Measurements from ENCODE around the gene GIMAP6.
"Not testable (repeated sequence)": the region's sequence is repeated elsewhere in the genome, so short reads cannot be mapped to it uniquely, and the experiment has no call there.

The GIMAP6 gene

GRCh38 chr7:150586068-150586784 lies 46.0 kb downstream of the GIMAP6 start:
- Histone ChIP-seq H2AK5ac (ENCODE audit: low read length) (no peak overlapping the region), H3K23ac (ENCODE audit: low read length) (no peak overlapping the region), H2BK12ac (ENCODE audit: low read length) (no peak overlapping the region), H3K79me1 (ENCODE audit: low read length) (no peaks in the 10 kb centered on the region), H3K14ac (ENCODE audit: low read length) (no peak overlapping the region), H3K4me3 (ENCODE audit: low read depth, low read length) (no peak overlapping the region), H4K8ac (ENCODE audit: low read depth, low read length) (no peak overlapping the region), H2BK5ac (ENCODE audit: low read depth, low read length, poor library complexity) (no peak overlapping the region), H2BK120ac (ENCODE audit: insufficient read depth, low read length, poor library complexity) (no peak overlapping the region), H3K36me3 (ENCODE audit: control insufficient read depth in 1 of 2, insufficient read depth in 2 of 2, low read length in 2 of 2) (no peaks in the 10 kb centered on the region), H4K12ac (ENCODE audit: low read depth, low read length) (no peak overlapping the region), H2AFZ (ENCODE audit: insufficient read depth, low read length, poor library complexity) (no peak overlapping the region), H3K4me1 (ENCODE audit: control insufficient read depth in 1 of 2, insufficient read depth in 2 of 2, low read length in 2 of 2) (no peaks in the 10 kb centered on the region), H3K9ac (ENCODE audit: low read length) (no peak overlapping the region), H3K27me3 (ENCODE audit: insufficient read depth, low read length) (no peaks in the 10 kb centered on the region), H3K27ac (ENCODE audit: low read depth, low read length) (no peak overlapping the region), H3K79me2 (ENCODE audit: control insufficient read depth, insufficient read depth, low read length, poor library complexity) (no peaks in the 10 kb centered on the region), H3K18ac (ENCODE audit: low read length) (no peak overlapping the region), H3K4ac (ENCODE audit: low read depth, low read length) (no peak overlapping the region), H4K91ac (ENCODE audit: low read depth, low read length) (no peak overlapping the region), H3K4me2 (ENCODE audit: low read length) (no peak overlapping the region), H3K9me3 (ENCODE audit: insufficient read depth, low read depth, low read length) (no peaks in the 10 kb centered on the region)
- WGBS (ENCODE audit: extremely low coverage, insufficient coverage, insufficient read length) = no CpG with 5 or more reads among the region's 4 CpGs
- DNase-seq = no peak

- H3K4ac ChIP-seq (ENCODE audit: low read depth, low read length) = no peak overlapping the region
- H3K36me3 ChIP-seq (ENCODE audit: control insufficient read depth in 1 of 2, insufficient read depth in 2 of 2, low read length in 2 of 2) = no peaks in the 10 kb centered on the region
- no peak overlapping the region for H4K12ac ChIP-seq (ENCODE audit: low read depth, low read length)
- H2BK120ac ChIP-seq (ENCODE audit: insufficient read depth, low read length, poor library complexity) = no peak overlapping the region
- no peaks in the 10 kb centered on the region for H3K4me1 ChIP-seq (ENCODE audit: control insufficient read depth in 1 of 2, insufficient read depth in 2 of 2, low read length in 2 of 2)
- H3K18ac ChIP-seq (ENCODE audit: low read length) = no peak overlapping the region
- H3K79me1 ChIP-seq (ENCODE audit: low read length) = no peaks in the 10 kb centered on the region
- H4K8ac ChIP-seq (ENCODE audit: low read depth, low read length) = no peak overlapping the region
- no peak overlapping the region for H3K4me3 ChIP-seq (ENCODE audit: low read depth, low read length)
- no peak overlapping the region for H3K14ac ChIP-seq (ENCODE audit: low read length)
- H2AFZ ChIP-seq (ENCODE audit: insufficient read depth, low read length, poor library complexity) = no peak overlapping the region
- no peaks in the 10 kb centered on the region for H3K79me2 ChIP-seq (ENCODE audit: control insufficient read depth, insufficient read depth, low read length, poor library complexity)
- H4K91ac ChIP-seq (ENCODE audit: low read depth, low read length) = no peak overlapping the region
- H3K27me3 ChIP-seq (ENCODE audit: insufficient read depth, low read length) = no peaks in the 10 kb centered on the region
- no peak overlapping the region for H3K27ac ChIP-seq (ENCODE audit: low read depth, low read length)
- no peaks in the 10 kb centered on the region for H3K9me3 ChIP-seq (ENCODE audit: insufficient read depth, low read depth, low read length)
- H3K9ac ChIP-seq (ENCODE audit: low read length) = no peak overlapping the region
- H3K4me2 ChIP-seq (ENCODE audit: low read length) = no peak overlapping the region
- H2BK5ac ChIP-seq (ENCODE audit: low read depth, low read length, poor library complexity) = no peak overlapping the region
- no peak overlapping the region for H3K23ac ChIP-seq (ENCODE audit: low read length)
- no peak overlapping the region for H2AK5ac ChIP-seq (ENCODE audit: low read length)
- WGBS (ENCODE audit: extremely low coverage, insufficient coverage, insufficient read length) = no CpG with 5 or more reads among the region's 7 CpGs
- H2BK12ac ChIP-seq (ENCODE audit: low read length) = no peak overlapping the region
- DNase-seq = no peak
Observed at GRCh38 chr7:150585199-150585598, 47.0 kb downstream of the GIMAP6 start.

- Histone ChIP-seq H3K79me1 (ENCODE audit: low read length) (no peaks in the 10 kb centered on the region), H3K14ac (ENCODE audit: low read length) (no peak overlapping the region), H3K4ac (ENCODE audit: low read depth, low read length) (no peak overlapping the region), H4K8ac (ENCODE audit: low read depth, low read length) (no peak overlapping the region), H3K4me1 (ENCODE audit: control insufficient read depth in 1 of 2, insufficient read depth in 2 of 2, low read length in 2 of 2) (no peaks in the 10 kb centered on the region), H3K18ac (ENCODE audit: low read length) (no peak overlapping the region), H3K9me3 (ENCODE audit: insufficient read depth, low read depth, low read length) (no peaks in the 10 kb centered on the region), H3K23ac (ENCODE audit: low read length) (no peak overlapping the region), H4K12ac (ENCODE audit: low read depth, low read length) (no peak overlapping the region), H2BK5ac (ENCODE audit: low read depth, low read length, poor library complexity) (no peak overlapping the region), H3K9ac (ENCODE audit: low read length) (no peak overlapping the region), H3K4me3 (ENCODE audit: low read depth, low read length) (no peak overlapping the region), H3K4me2 (ENCODE audit: low read length) (no peak overlapping the region), H3K27ac (ENCODE audit: low read depth, low read length) (no peak overlapping the region), H3K27me3 (ENCODE audit: insufficient read depth, low read length) (no peaks in the 10 kb centered on the region), H2BK120ac (ENCODE audit: insufficient read depth, low read length, poor library complexity) (no peak overlapping the region), H3K79me2 (ENCODE audit: control insufficient read depth, insufficient read depth, low read length, poor library complexity) (no peaks in the 10 kb centered on the region), H4K91ac (ENCODE audit: low read depth, low read length) (no peak overlapping the region), H2AK5ac (ENCODE audit: low read length) (no peak overlapping the region), H3K36me3 (ENCODE audit: control insufficient read depth in 1 of 2, insufficient read depth in 2 of 2, low read length in 2 of 2) (no peaks in the 10 kb centered on the region), H2BK12ac (ENCODE audit: low read length) (no peak overlapping the region), H2AFZ (ENCODE audit: insufficient read depth, low read length, poor library complexity) (no peak overlapping the region)
- DNase-seq = no peak
- WGBS (ENCODE audit: extremely low coverage, insufficient coverage, insufficient read length) = no CpG with 5 or more reads among the region's 3 CpGs
Observed at GRCh38 chr7:150580638-150581394, 51.4 kb downstream of the GIMAP6 start.

- H4K91ac ChIP-seq (ENCODE audit: low read depth, low read length); H4K8ac ChIP-seq (ENCODE audit: low read depth, low read length); H3K4me3 ChIP-seq (ENCODE audit: low read depth, low read length); H3K79me1 ChIP-seq (ENCODE audit: low read length); H2AFZ ChIP-seq (ENCODE audit: insufficient read depth, low read length, poor library complexity); H3K14ac ChIP-seq (ENCODE audit: low read length); H3K9me3 ChIP-seq (ENCODE audit: insufficient read depth, low read depth, low read length); H3K79me2 ChIP-seq (ENCODE audit: control insufficient read depth, insufficient read depth, low read length, poor library complexity); H4K12ac ChIP-seq (ENCODE audit: low read depth, low read length); H2BK120ac ChIP-seq (ENCODE audit: insufficient read depth, low read length, poor library complexity); H2AK5ac ChIP-seq (ENCODE audit: low read length); H3K18ac ChIP-seq (ENCODE audit: low read length); H2BK5ac ChIP-seq (ENCODE audit: low read depth, low read length, poor library complexity); H3K27me3 ChIP-seq (ENCODE audit: insufficient read depth, low read length); H3K4ac ChIP-seq (ENCODE audit: low read depth, low read length); H3K27ac ChIP-seq (ENCODE audit: low read depth, low read length); H3K23ac ChIP-seq (ENCODE audit: low read length); H3K4me2 ChIP-seq (ENCODE audit: low read length); H3K4me1 ChIP-seq (ENCODE audit: control insufficient read depth in 1 of 2, insufficient read depth in 2 of 2, low read length in 2 of 2); H2BK12ac ChIP-seq (ENCODE audit: low read length); DNase-seq; H3K36me3 ChIP-seq (ENCODE audit: control insufficient read depth in 1 of 2, insufficient read depth in 2 of 2, low read length in 2 of 2); H3K9ac ChIP-seq (ENCODE audit: low read length): not testable (repeated sequence)
- no CpG with 5 or more reads among the region's 7 CpGs for WGBS (ENCODE audit: extremely low coverage, insufficient coverage, insufficient read length)
Observed at GRCh38 chr7:150579979-150580637, 52.1 kb downstream of the GIMAP6 start.

All from trophoblast cell (in vitro differentiated cells and primary cell).